ENCODE results near the gene MGST3. TPM values are rescaled to one million over a fixed set of nuclear protein-coding genes. Genes with fewer than 3 reads are reported as not detected.

Gene MGST3
- total and polyA plus RNA-seq, 2 donors (not counting 1 experiment from before 2014, with no cell fraction given) = 35.6 to 41.7 TPM

- no peak overlapping the region for H2AFZ ChIP-seq (ENCODE audit: insufficient read depth, low read depth, low read length, poor library complexity, severe bottlenecking)
- Mint-ChIP-seq H3K9me3 (ENCODE audit: insufficient read depth) (no peaks in the 10 kb centered on the region), H3K4me1 (no peaks in the 10 kb centered on the region), H3K27ac (no peak overlapping the region), H3K4me3 (no peak overlapping the region), H3K27me3 (no peaks in the 10 kb centered on the region)
- peaks cover 4% of the 10 kb centered on the region for H3K79me2 ChIP-seq (ENCODE audit: control insufficient read depth, insufficient read depth, low read length)
- ATAC-seq (ENCODE audit: low read depth) (no peak), DNase-seq (no peak)
- ChIA-PET CTCF (no interaction called here), POLR2A (no interaction called here)
- H3K4me3 ChIP-seq (ENCODE audit: control extremely low read depth in 1 of 5, extremely low read depth in 1 of 5, insufficient read depth in 1 of 5, low read depth in 2 of 5, low read length in 4 of 5) = no peak overlapping the region
- H3K4me2 ChIP-seq (replicated peaks; ENCODE audit: low read depth, low read length, poor library complexity, severe bottlenecking) = no peak overlapping the region
- WGBS (ENCODE audit: insufficient coverage) = no CpG with 5 or more reads among the region's 2 CpGs
- no peaks in the 10 kb centered on the region for H4K20me1 ChIP-seq (ENCODE audit: control insufficient read depth, insufficient read depth, low read length, poor library complexity, severe bottlenecking)
- no peaks in the 10 kb centered on the region for H3K27me3 ChIP-seq (replicated peaks in 1 of 4; ENCODE audit: control extremely low read depth in 1 of 4, control insufficient read depth in 3 of 4, insufficient read depth in 4 of 4, low read length in 3 of 4)
- H3K36me3 ChIP-seq (replicated peaks in 1 of 2; ENCODE audit: control extremely low read depth in 1 of 2, control insufficient read depth in 1 of 2, extremely low read depth in 1 of 2, insufficient read depth in 2 of 2, low read length in 1 of 2) = peaks cover 29 to 75% of the 10 kb centered on the region in 2 experiments
- no peak overlapping the region for H3K27ac ChIP-seq (ENCODE audit: low read length in 2 of 2)
- no peaks in the 10 kb centered on the region for H3K4me1 ChIP-seq (ENCODE audit: control insufficient read depth in 2 of 2, insufficient read depth in 2 of 2, low read length in 2 of 2)
- no peaks in the 10 kb centered on the region for H3K9me3 ChIP-seq (ENCODE audit: control extremely low read depth in 1 of 3, control insufficient read depth in 2 of 3, insufficient read depth in 1 of 3, low read length in 2 of 3)
- intact Hi-C loops (cut with micrococcal nuclease) = no loop called here
- H3K9ac ChIP-seq (ENCODE audit: low read length) = no peak overlapping the region
- TF ChIP-seq EZH2 (IDR thresholded peaks at IDR 0.05; ENCODE audit: borderline replicate concordance, insufficient read depth, low read depth, low read length, poor library complexity, severe bottlenecking) = no peak
- TF ChIP-seq CTCF (IDR thresholded peaks at IDR 0.05) = no peak
Measured at GRCh38 chr1:165678509-165678908, 47.5 kb downstream of the MGST3 start.

GRCh38 chr1:165679282-165680036 lies 48.4 kb downstream of the MGST3 start:
- CTCF ChIA-PET = no interaction called here

More at GRCh38 chr1:165679282-165680036, 48.4 kb downstream of the MGST3 start:
- no peak overlapping the region for H3K4me2 ChIP-seq (replicated peaks; ENCODE audit: low read depth, low read length, poor library complexity, severe bottlenecking)
- no peak overlapping the region for H3K4me3 Mint-ChIP-seq
- H2AFZ ChIP-seq (ENCODE audit: insufficient read depth, low read depth, low read length, poor library complexity, severe bottlenecking) = no peak overlapping the region
- H3K27me3 ChIP-seq (replicated peaks in 1 of 4; ENCODE audit: control extremely low read depth in 1 of 4, control insufficient read depth in 3 of 4, insufficient read depth in 4 of 4, low read length in 3 of 4) = no peaks in the 10 kb centered on the region
- no peaks in the 10 kb centered on the region for H3K4me1 ChIP-seq (ENCODE audit: control insufficient read depth in 2 of 2, insufficient read depth in 2 of 2, low read length in 2 of 2)
- no peak overlapping the region for H3K9ac ChIP-seq (ENCODE audit: low read length)
- no peaks in the 10 kb centered on the region for H3K9me3 Mint-ChIP-seq (ENCODE audit: insufficient read depth)
- TF ChIP-seq CTCF (IDR thresholded peaks at IDR 0.05) (no peak), EZH2 (IDR thresholded peaks at IDR 0.05; ENCODE audit: borderline replicate concordance, insufficient read depth, low read depth, low read length, poor library complexity, severe bottlenecking) (no peak)
- intact Hi-C loops (cut with micrococcal nuclease) = no loop called here
- no peak overlapping the region for H3K27ac ChIP-seq (ENCODE audit: low read length in 2 of 2)
- no CpG with 5 or more reads among the region's 1 CpG for WGBS (ENCODE audit: insufficient coverage)
- H3K27ac Mint-ChIP-seq = no peak overlapping the region
- H3K79me2 ChIP-seq (ENCODE audit: control insufficient read depth, insufficient read depth, low read length) = peaks cover 12% of the 10 kb centered on the region
- H3K4me1 Mint-ChIP-seq = no peaks in the 10 kb centered on the region
- H3K27me3 Mint-ChIP-seq = no peaks in the 10 kb centered on the region
- H3K4me3 ChIP-seq (ENCODE audit: control extremely low read depth in 1 of 5, extremely low read depth in 1 of 5, insufficient read depth in 1 of 5, low read depth in 2 of 5, low read length in 4 of 5) = no peak overlapping the region
- H3K9me3 ChIP-seq (ENCODE audit: control extremely low read depth in 1 of 3, control insufficient read depth in 2 of 3, insufficient read depth in 1 of 3, low read length in 2 of 3) = no peaks in the 10 kb centered on the region
- no peaks in the 10 kb centered on the region for H4K20me1 ChIP-seq (ENCODE audit: control insufficient read depth, insufficient read depth, low read length, poor library complexity, severe bottlenecking)
- ATAC-seq (ENCODE audit: low read depth) (no peak), DNase-seq (no peak)
- peaks cover 29 to 74% of the 10 kb centered on the region in 2 experiments for H3K36me3 ChIP-seq (replicated peaks in 1 of 2; ENCODE audit: control extremely low read depth in 1 of 2, control insufficient read depth in 1 of 2, extremely low read depth in 1 of 2, insufficient read depth in 2 of 2, low read length in 1 of 2)
- POLR2A ChIA-PET = no interaction called here

All from B cell (primary cell).